Sigmoid colon (tissue), 7 donors: Measurements from ENCODE around the gene TIAM1. TPM values are rescaled to one million over a fixed set of nuclear protein-coding genes. Genes with fewer than 3 reads are reported as not detected.

Source experiments
- DNase-seq: peaks from one replicate; pipeline ENCODE4 v3.0.0-alpha.2; 2019
- H3K27ac ChIP-seq, 4 donors: fragments of 200-600 bp; sonication (generic); one replicate each; pipeline ENCODE4 v1.5.1; 2016 to 2019; ENCODE audit warnings: mild to moderate bottlenecking in 1 of 4
- H3K27me3 ChIP-seq, 3 donors: fragments of 200-600 bp; sonication (generic); one replicate each; pipeline ENCODE4 v1.5.1; 2019; ENCODE audit warnings: mild to moderate bottlenecking in 1 of 3
- H3K36me3 ChIP-seq, 4 donors: fragments of 200-600 bp; sonication (generic); one replicate each; pipeline ENCODE4 v1.5.1; 2016 to 2019
- H3K4me1 ChIP-seq, 4 donors: fragments of 200-600 bp; sonication (generic); one replicate each; pipeline ENCODE4 v1.5.1; 2017 to 2019
- H3K4me3 ChIP-seq, 4 donors: fragments of 200-600 bp; sonication (generic); one replicate each; pipeline ENCODE4 v1.5.1; 2017 to 2019; ENCODE audit warnings: mild to moderate bottlenecking in 2 of 4, moderate library complexity in 1 of 4
- H3K9me3 ChIP-seq, 4 donors: fragments of 200-600 bp in 3 of 4; sonication (generic) in 3 of 4; one replicate each; pipeline versions ENCODE4 v1.5.1 to v1.6.1; 2013 to 2019
- CTCF ChIP-seq, 4 experiments: fragments of 450-650 bp in 3 of 4; fragments of 200-600 bp in 1 of 4; IDR thresholded peaks; one replicate each; pipeline ENCODE4 v1.5.1; 2016 to 2019; ENCODE audit warnings: antibody characterized with exemption in 4 of 4, mild to moderate bottlenecking in 3 of 4, moderate library complexity in 2 of 4
- EP300 ChIP-seq, 4 donors: sonication (generic); formaldehyde crosslinking; IDR thresholded peaks; one replicate each; pipeline ENCODE4 v1.6.1; 2017; ENCODE audit warnings: antibody characterized with exemption in 4 of 4
- POLR2A ChIP-seq, 2 donors: fragments of 450-650 bp; IDR thresholded peaks; one replicate each; pipeline ENCODE4 v1.6.1; 2016; ENCODE audit warnings: antibody characterized with exemption in 2 of 2, mild to moderate bottlenecking in 2 of 2, moderate library complexity in 2 of 2
- POLR2AphosphoS5 ChIP-seq, 4 donors: sonication (generic); formaldehyde crosslinking; IDR thresholded peaks; one replicate each; pipeline ENCODE4 v1.6.1; 2017; ENCODE audit warnings: antibody characterized with exemption in 4 of 4
- WGBS, 2 donors: extraction: QIAGEN DNeasy Blood & Tissue Kit; methylation state at CpG; one replicate each; pipeline ENCODE4 v1.1.7; 2013; 5-methylcytosine and 5-hydroxymethylcytosine counted together
- intact Hi-C: fragments of 100-400 bp; cut with DNase I; formaldehyde crosslinking; loops from one replicate; pipeline ENCODE4 v1.15.1; 2023
- polyA plus RNA-seq, 3 donors: library from polyadenylated mRNA; stranded (reverse); fragments of 200-250 nt; gene quantifications; one replicate each; pipeline ENCODE4 v1.2.3, GENCODE V29; 2013
- total RNA-seq, 4 donors: library from RNA; depleted of rRNA; stranded (reverse); fragments of >200 nt; gene quantifications; one replicate each; pipeline ENCODE4 v1.1.0, GENCODE V29; 2016
- donor health status: healthy with polysubstance abuse.
- donor health status: Bipolar disorder and iron deficiency.
- donor health status: healthy.

TIAM1 gene
- total and polyA plus RNA-seq, 7 donors: 1.2 to 20.5 (median 8.6) TPM

- intact Hi-C loops: no loop called here
- TF ChIP-seq CTCF (IDR thresholded peaks at IDR 0.05): no peak
- no peak for TF ChIP-seq POLR2A (IDR thresholded peaks at IDR 0.05)
- no peak for TF ChIP-seq POLR2AphosphoS5 (IDR thresholded peaks at IDR 0.05)
- no peak for TF ChIP-seq EP300 (IDR thresholded peaks at IDR 0.05)
- Histone ChIP-seq H3K4me1 (no peaks in the 10 kb centered on the region), H3K27ac (peak overlapping the region in 1 of 4 donors; percentile 19), H3K9me3 (no peaks in the 10 kb centered on the region), H3K4me3 (no peak overlapping the region), H3K36me3 (no peaks in the 10 kb centered on the region), H3K27me3 (no peaks in the 10 kb centered on the region)
- 89 to 90% methylated on average over 6 of the region's 6 CpGs for WGBS, 2 donors
- no peak for DNase-seq
Observed at GRCh38 chr21:31143036-31143435, 201.0 kb downstream of the TIAM1 start.

DNA sequence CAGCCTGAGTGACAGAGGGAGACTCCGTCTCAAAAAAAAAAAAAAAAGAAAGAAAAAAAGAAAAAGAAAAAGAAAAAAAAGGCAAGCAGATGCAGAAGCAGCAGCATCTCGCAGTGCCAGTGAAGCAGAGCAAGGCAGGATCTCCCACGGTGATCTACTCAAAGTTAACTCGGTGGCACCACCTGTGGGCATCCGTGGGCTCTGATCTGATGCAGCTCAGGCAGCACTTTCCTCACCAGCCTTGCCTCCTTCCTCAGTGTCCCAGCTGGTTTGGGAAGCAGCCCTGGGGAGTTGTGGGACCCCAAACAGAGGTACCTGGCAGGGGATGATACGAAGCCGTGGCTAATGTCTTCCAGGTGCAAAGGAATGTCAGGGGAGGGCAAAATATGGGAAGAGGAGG is 201.5 kb downstream of the TIAM1 start:
- Histone ChIP-seq H3K27me3 (no peaks in the 10 kb centered on the region), H3K4me3 (no peak overlapping the region), H3K27ac (peak overlapping the region in 1 of 4 donors; percentile 19), H3K9me3 (no peaks in the 10 kb centered on the region), H3K36me3 (no peaks in the 10 kb centered on the region), H3K4me1 (no peaks in the 10 kb centered on the region)
- TF ChIP-seq CTCF (IDR thresholded peaks at IDR 0.05) (no peak), POLR2A (IDR thresholded peaks at IDR 0.05) (no peak), POLR2AphosphoS5 (IDR thresholded peaks at IDR 0.05) (no peak), EP300 (IDR thresholded peaks at IDR 0.05) (no peak)
- 72 to 86% methylated on average over 7 of the region's 7 CpGs for WGBS, 2 donors
- intact Hi-C loops: no loop called here
- DNase-seq: no peak

- intact Hi-C loops: no loop called here
- Histone ChIP-seq H3K27ac (peak overlapping the region in 3 of 4 donors; percentile 7 to 56 (median 34)), H3K4me3 (no peak overlapping the region), H3K27me3 (no peaks in the 10 kb centered on the region), H3K36me3 (no peaks in the 10 kb centered on the region), H3K9me3 (no peaks in the 10 kb centered on the region), H3K4me1 (no peaks in the 10 kb centered on the region)
- WGBS, 2 donors: 76 to 84% methylated on average over 11 of the region's 11 CpGs
- TF ChIP-seq POLR2A (IDR thresholded peaks at IDR 0.05): no peak
- no peak for TF ChIP-seq POLR2AphosphoS5 (IDR thresholded peaks at IDR 0.05)
- no peak for TF ChIP-seq CTCF (IDR thresholded peaks at IDR 0.05)
- TF ChIP-seq EP300 (IDR thresholded peaks at IDR 0.05): no peak
- no peak for DNase-seq
Observed at GRCh38 chr21:31141389-31142000, 202.6 kb downstream of the TIAM1 start.

DNA sequence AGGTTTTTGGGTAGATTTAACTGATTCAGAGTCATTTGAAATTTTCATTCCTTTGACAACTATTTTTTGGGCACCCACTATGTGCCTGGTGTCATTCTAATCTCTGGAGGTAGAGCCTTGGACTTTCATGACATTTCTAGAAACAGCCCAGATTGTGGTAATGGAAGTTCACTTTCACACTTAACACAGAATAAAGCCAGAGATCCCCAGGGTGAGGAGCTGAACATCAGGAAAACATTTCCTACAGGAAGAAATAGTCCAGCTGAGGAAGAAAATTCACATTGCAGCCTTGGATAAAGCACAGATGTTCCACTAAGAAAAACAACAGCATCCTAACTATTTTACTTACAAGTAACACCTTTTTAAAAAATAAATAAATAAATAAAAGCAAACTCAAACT is 203.4 kb downstream of the TIAM1 start:
- no peaks in the 10 kb centered on the region for H3K36me3 ChIP-seq
- peak overlapping the region in 2 of 4 donors; percentile 34 to 56 for H3K27ac ChIP-seq
- H3K27me3 ChIP-seq: no peaks in the 10 kb centered on the region
- no peaks in the 10 kb centered on the region for H3K4me1 ChIP-seq
- intact Hi-C loops: no loop called here
- H3K9me3 ChIP-seq: no peaks in the 10 kb centered on the region
- no peak for DNase-seq
- TF ChIP-seq POLR2AphosphoS5 (IDR thresholded peaks at IDR 0.05): peak in 1 of 4 donors; percentile 14
- no peak for TF ChIP-seq EP300 (IDR thresholded peaks at IDR 0.05)
- no peak overlapping the region for H3K4me3 ChIP-seq

DNA sequence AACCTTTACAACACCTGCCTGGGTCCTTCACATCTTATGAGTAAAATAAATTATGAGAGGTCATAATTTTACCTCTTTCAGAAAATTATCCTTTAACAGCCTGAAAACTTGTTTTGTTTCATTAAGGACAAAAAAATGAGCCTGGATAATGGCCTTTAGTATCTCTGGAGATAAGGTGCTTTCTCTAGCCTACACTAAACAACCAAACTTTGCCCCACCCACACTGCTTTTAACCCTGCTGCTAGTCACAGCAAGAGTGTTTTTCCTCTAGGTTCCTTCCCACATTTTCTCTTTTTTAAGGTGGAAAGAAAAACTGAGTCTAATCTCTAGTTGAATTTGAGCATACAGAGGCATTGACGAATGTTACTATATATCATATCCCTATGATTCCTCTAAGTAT is 204.0 kb downstream of the TIAM1 start:
- Histone ChIP-seq H3K4me3 (no peak overlapping the region), H3K27me3 (no peaks in the 10 kb centered on the region), H3K27ac (peak overlapping the region in 1 of 4 donors; percentile 24), H3K4me1 (no peaks in the 10 kb centered on the region), H3K36me3 (no peaks in the 10 kb centered on the region), H3K9me3 (no peaks in the 10 kb centered on the region)
- 52 to 78% methylated on average over 1 of the region's 1 CpG for WGBS, 2 donors
- DNase-seq: no peak
- intact Hi-C loops: no loop called here
- TF ChIP-seq POLR2A (IDR thresholded peaks at IDR 0.05) (no peak), EP300 (IDR thresholded peaks at IDR 0.05) (no peak), POLR2AphosphoS5 (IDR thresholded peaks at IDR 0.05) (no peak), CTCF (IDR thresholded peaks at IDR 0.05) (no peak)
